ENCODE data around the gene VGLL4.

Gene VGLL4

GRCh38 chr3:11643605-11644087 lies at the start of gene VGLL4:
Gene VGLL4, minus strand, starts transcription at chr3:11643915. Its CDS starts 397 bp downstream, at chr3:11643518.
- Histone ChIP-seq H2AFZ (ENCODE audit: low read depth) (peak within 1 kb of the TSS; percentile 61; the same call in 1 of the 2 replicates), H4K20me1 (ENCODE audit: insufficient read depth) (no peaks in the 10 kb centered on the region), H3K4me1 (ENCODE audit: low read depth, poor library complexity, severe bottlenecking) (no peaks in the 10 kb centered on the region), H3K4me2 (peak within 1 kb of the TSS; percentile 77), H3K9ac (peak within 1 kb of the TSS; percentile 78; the same call in 1 of the 2 replicates), H3K27ac (peak within 1 kb of the TSS; percentile 70), H3K4me3 (IDR thresholded peaks at IDR 0.05; ENCODE audit: insufficient read depth, low read depth, low read length) (peak within 1 kb of the TSS; percentile 55), H3K79me2 (ENCODE audit: insufficient read depth, low read depth) (peaks cover 42% of the 10 kb centered on the region; the same call in 1 of the 2 replicates), H3K36me3 (ENCODE audit: insufficient read depth) (no peaks in the 10 kb centered on the region), H3K27me3 (ENCODE audit: insufficient read depth, low read depth) (no peaks in the 10 kb centered on the region)
- no peak for TF ChIP-seq CTCF (conservative IDR thresholded peaks at IDR 0.05; ENCODE audit: low read depth, low read length)

GRCh38 chr3:11692532-11692813 lies 48.8 kb upstream of the VGLL4 start:
- TF ChIP-seq CTCF (conservative IDR thresholded peaks at IDR 0.05; ENCODE audit: low read depth, low read length), result no peak
- no peaks in the 10 kb centered on the region for H3K36me3 ChIP-seq (ENCODE audit: insufficient read depth)
- H3K27me3 ChIP-seq (ENCODE audit: insufficient read depth, low read depth), result no peaks in the 10 kb centered on the region
- no peak overlapping the region for H3K4me3 ChIP-seq (IDR thresholded peaks at IDR 0.05; ENCODE audit: insufficient read depth, low read depth, low read length)
- H3K4me1 ChIP-seq (ENCODE audit: low read depth, poor library complexity, severe bottlenecking), result no peaks in the 10 kb centered on the region
- H3K9ac ChIP-seq, result no peak overlapping the region
- H2AFZ ChIP-seq (ENCODE audit: low read depth), result no peak overlapping the region
- H3K4me2 ChIP-seq, result no peak overlapping the region
- H3K79me2 ChIP-seq (ENCODE audit: insufficient read depth, low read depth), result no peaks in the 10 kb centered on the region
- no peak overlapping the region for H3K27ac ChIP-seq
- no peaks in the 10 kb centered on the region for H4K20me1 ChIP-seq (ENCODE audit: insufficient read depth)

- Histone ChIP-seq H3K27ac (no peak overlapping the region), H3K4me2 (no peak overlapping the region), H3K79me2 (ENCODE audit: insufficient read depth, low read depth) (no peaks in the 10 kb centered on the region), H3K36me3 (ENCODE audit: insufficient read depth) (no peaks in the 10 kb centered on the region), H4K20me1 (ENCODE audit: insufficient read depth) (no peaks in the 10 kb centered on the region), H2AFZ (ENCODE audit: low read depth) (no peak overlapping the region), H3K4me1 (ENCODE audit: low read depth, poor library complexity, severe bottlenecking) (no peaks in the 10 kb centered on the region), H3K27me3 (ENCODE audit: insufficient read depth, low read depth) (no peaks in the 10 kb centered on the region), H3K9ac (no peak overlapping the region), H3K4me3 (IDR thresholded peaks at IDR 0.05; ENCODE audit: insufficient read depth, low read depth, low read length) (no peak overlapping the region)
- TF ChIP-seq CTCF (conservative IDR thresholded peaks at IDR 0.05; ENCODE audit: low read depth, low read length), result no peak
These were observed 48.2 kb upstream of the VGLL4 start for GRCh38 chr3:11691767-11692531.

GRCh38 chr3:11690863-11691766 lies 47.4 kb upstream of the VGLL4 start:
- no peaks in the 10 kb centered on the region for H3K27me3 ChIP-seq (ENCODE audit: insufficient read depth, low read depth)
- no peaks in the 10 kb centered on the region for H4K20me1 ChIP-seq (ENCODE audit: insufficient read depth)
- no peaks in the 10 kb centered on the region for H3K36me3 ChIP-seq (ENCODE audit: insufficient read depth)
- no peak overlapping the region for H2AFZ ChIP-seq (ENCODE audit: low read depth)
- no peak overlapping the region for H3K4me2 ChIP-seq
- TF ChIP-seq CTCF (conservative IDR thresholded peaks at IDR 0.05; ENCODE audit: low read depth, low read length), result no peak
- no peaks in the 10 kb centered on the region for H3K79me2 ChIP-seq (ENCODE audit: insufficient read depth, low read depth)
- H3K4me3 ChIP-seq (IDR thresholded peaks at IDR 0.05; ENCODE audit: insufficient read depth, low read depth, low read length), result no peak overlapping the region
- H3K4me1 ChIP-seq (ENCODE audit: low read depth, poor library complexity, severe bottlenecking), result no peaks in the 10 kb centered on the region
- no peak overlapping the region for H3K27ac ChIP-seq
- H3K9ac ChIP-seq, result no peak overlapping the region

All from KMS-11 (cell line).